A172 (cell line): ENCODE measurements around the gene CHIT1. TPM values are rescaled to one million over a fixed set of nuclear protein-coding genes. Genes with fewer than 3 reads are reported as not detected.

Experiments
- DNase-seq: peaks from one replicate; pipeline ENCODE4 v3.0.0-alpha.2; 2015; ENCODE audit warnings: low spot score
- total RNA-seq: library from RNA; depleted of rRNA; stranded (reverse); fragments of >200 nt; shearing (Covaris generic); gene quantifications from 2 replicates; pipeline ENCODE4 v1.2.3, GENCODE V29; 2014

CHIT1 gene
- total RNA-seq, 1 experiment from 2014 or later, result not detected

- no peak for DNase-seq
Observed at GRCh38 chr1:203188686-203189232, 40.7 kb downstream of the CHIT1 start.

- no peak for DNase-seq
Observed at GRCh38 chr1:203187689-203188264, 41.7 kb downstream of the CHIT1 start.

- DNase-seq, result no peak
Observed at GRCh38 chr1:203187304-203187685, 42.2 kb downstream of the CHIT1 start.

GRCh38 chr1:203186446-203187303 is 42.8 kb downstream of the CHIT1 start, which contains the start of gene CHI3L1:
Gene CHI3L1 (minus strand): TSS chr1:203186704. CDS start chr1:203186623, 81 bp downstream.
- DNase-seq, result no peak

GRCh38 chr1:203186091-203186445 is 43.4 kb downstream of the CHIT1 start:
- DNase-seq, result no peak

- DNase-seq, result no peak
Observed at GRCh38 chr1:203185585-203185984, 43.9 kb downstream of the CHIT1 start.

- DNase-seq, result no peak
Observed at GRCh38 chr1:203185061-203185461, 44.4 kb downstream of the CHIT1 start.

- no peak for DNase-seq
Observed at GRCh38 chr1:203184467-203184866, 45.0 kb downstream of the CHIT1 start.

- no peak for DNase-seq
Observed at GRCh38 chr1:203183828-203184227, 45.6 kb downstream of the CHIT1 start.

- no peak for DNase-seq
Observed at GRCh38 chr1:203182387-203182953, 47.0 kb downstream of the CHIT1 start.

- no peak for DNase-seq
Observed at GRCh38 chr1:203181586-203182386, 47.7 kb downstream of the CHIT1 start.

GRCh38 chr1:203180611-203181330 is 48.7 kb downstream of the CHIT1 start:
- DNase-seq, result no peak

- DNase-seq, result no peak
Observed at GRCh38 chr1:203179667-203180005, 49.8 kb downstream of the CHIT1 start.

GRCh38 chr1:203178821-203179666 is 50.4 kb downstream of the CHIT1 start:
- DNase-seq, result no peak

GRCh38 chr1:203178083-203178482 is 51.4 kb downstream of the CHIT1 start:
- peak; percentile 75 for DNase-seq

- DNase-seq, result peak; percentile 77
Observed at GRCh38 chr1:203177470-203178039, 51.9 kb downstream of the CHIT1 start.

- DNase-seq, result no peak
Observed at GRCh38 chr1:203177036-203177405, 52.5 kb downstream of the CHIT1 start.

- no peak for DNase-seq
Observed at GRCh38 chr1:203176273-203177035, 53.0 kb downstream of the CHIT1 start.

- DNase-seq, result peak; percentile 50
Observed at GRCh38 chr1:203175827-203176241, 53.6 kb downstream of the CHIT1 start.
